Kidney glomerular epithelial cell (primary cell): ENCODE data around the gene COMMD4.
"Not testable (repeated sequence)": the region's sequence is repeated elsewhere in the genome, so short reads cannot be mapped to it uniquely, and the experiment has no call there.

Experiments used
- DNase-seq: peaks from one replicate; lab custom pipeline; 2025; lab: John Stamatoyannopoulos, UW

The COMMD4 gene

DNA sequence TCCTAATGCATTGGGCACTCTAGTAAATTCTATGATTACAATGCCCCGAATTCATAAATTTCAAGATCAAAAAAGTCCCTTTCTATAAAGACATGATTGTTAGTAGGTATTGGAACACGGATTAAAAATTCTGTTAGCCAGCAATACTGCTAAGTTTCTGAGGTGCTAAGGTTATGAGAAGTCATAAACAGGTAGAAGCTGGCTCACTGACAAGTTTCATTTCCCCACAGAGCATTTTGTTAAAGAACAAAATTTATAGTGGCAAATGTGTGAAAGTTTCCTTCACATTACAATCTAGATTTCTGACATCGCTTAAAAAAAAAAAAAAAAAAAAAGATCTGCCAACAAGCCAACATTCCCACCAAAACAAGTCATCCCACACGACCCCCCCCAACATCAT lies 44.9 kb downstream of the COMMD4 start:
- DNase-seq, result no peak

DNA sequence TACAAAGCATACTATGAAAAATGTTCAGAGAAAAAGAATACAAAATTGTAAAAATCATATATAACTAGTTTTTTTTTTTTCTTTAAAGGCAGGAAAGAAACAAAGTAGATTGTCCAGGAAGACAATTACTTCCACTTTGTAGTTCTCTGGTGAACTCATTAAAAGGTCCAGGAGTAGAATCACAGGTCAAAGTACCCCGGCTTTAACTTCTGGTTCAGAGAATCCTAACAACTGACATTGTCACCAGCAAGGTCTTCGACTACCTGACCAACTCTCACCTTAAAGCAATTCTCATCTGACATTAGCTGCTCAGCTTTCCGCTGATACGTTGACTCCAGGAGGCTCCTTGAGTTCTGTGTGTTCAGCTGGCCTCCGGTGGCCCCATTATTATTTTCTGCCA lies 48.1 kb downstream of the COMMD4 start:
- not testable (repeated sequence) for DNase-seq
